ENCODE measurements around the gene BDKRB2.

DNA sequence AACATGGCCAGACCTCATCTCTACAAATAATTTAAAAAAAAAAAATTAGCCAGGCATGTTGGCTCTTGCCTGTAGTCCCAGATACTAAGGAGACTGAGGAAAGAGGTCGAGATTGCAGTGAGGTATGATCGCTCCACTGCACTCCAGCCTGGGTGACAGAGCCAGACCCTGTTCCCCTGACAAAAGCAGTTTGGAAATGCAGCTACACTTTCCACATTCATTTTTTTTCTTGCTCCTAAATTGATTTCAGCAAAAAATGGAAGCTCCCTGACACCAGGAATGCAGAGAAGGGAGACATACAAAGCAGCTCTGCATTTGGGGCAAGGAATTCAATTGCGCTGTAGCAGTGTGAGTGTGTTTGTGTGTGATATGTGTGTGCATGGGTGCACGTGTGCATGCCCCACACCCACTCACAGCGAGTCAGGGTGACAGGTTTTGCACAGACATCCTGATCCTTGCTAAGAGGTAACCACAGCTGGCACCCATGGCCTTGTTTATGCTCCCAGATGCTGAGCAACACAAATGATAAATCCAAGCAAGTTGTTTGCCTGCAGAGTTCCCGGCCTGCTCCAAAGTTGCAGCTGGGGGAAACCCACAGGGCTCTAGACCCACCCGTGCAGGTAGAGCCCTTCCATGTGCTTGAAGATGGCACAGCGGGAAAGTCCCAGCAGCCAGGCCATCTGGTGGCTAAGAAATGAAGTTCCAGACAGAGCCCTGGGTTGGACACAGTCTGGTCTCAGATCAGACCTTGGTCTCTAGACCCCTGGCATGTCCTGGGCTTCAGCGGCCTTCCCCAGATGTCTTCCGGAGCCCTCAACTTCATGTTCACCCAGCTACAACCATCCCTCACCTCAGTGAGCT lies 25.9 kb upstream of the BDKRB2 start:
- TF ChIP-seq, protein P1, sequence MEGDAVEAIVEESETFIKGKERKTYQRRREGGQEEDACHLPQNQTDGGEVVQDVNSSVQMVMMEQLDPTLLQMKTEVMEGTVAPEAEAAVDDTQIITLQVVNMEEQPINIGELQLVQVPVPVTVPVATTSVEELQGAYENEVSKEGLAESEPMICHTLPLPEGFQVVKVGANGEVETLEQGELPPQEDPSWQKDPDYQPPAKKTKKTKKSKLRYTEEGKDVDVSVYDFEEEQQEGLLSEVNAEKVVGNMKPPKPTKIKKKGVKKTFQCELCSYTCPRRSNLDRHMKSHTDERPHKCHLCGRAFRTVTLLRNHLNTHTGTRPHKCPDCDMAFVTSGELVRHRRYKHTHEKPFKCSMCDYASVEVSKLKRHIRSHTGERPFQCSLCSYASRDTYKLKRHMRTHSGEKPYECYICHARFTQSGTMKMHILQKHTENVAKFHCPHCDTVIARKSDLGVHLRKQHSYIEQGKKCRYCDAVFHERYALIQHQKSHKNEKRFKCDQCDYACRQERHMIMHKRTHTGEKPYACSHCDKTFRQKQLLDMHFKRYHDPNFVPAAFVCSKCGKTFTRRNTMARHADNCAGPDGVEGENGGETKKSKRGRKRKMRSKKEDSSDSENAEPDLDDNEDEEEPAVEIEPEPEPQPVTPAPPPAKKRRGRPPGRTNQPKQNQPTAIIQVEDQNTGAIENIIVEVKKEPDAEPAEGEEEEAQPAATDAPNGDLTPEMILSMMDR (IDR thresholded peaks at IDR 0.05), result no peak
- no peak for TF ChIP-seq POLR2A (IDR thresholded peaks at IDR 0.05)

Measured in ovary (tissue), 3 donors.